Effector memory CD4-positive, alpha-beta T cell (primary cell): ENCODE data around the gene LANCL1.

ENCODE experiments used
- DNase-seq, 3 donors: peaks; one replicate each; pipeline ENCODE4 v3.0.0-alpha.2; 2020
- H3K27ac ChIP-seq: 2 replicates; pipeline ENCODE4 v1.7.0; 2013; ENCODE audit warnings: mild to moderate bottlenecking, low read length, moderate library complexity; ENCODE audit not compliant: insufficient read depth, poor library complexity, severe bottlenecking
- H3K27me3 ChIP-seq: replicated peaks from 2 replicates; pipeline ENCODE4 v1.7.0; 2013; ENCODE audit warnings: mild to moderate bottlenecking, low read length; ENCODE audit not compliant: insufficient read depth, control insufficient read depth, poor library complexity, severe bottlenecking
- H3K36me3 ChIP-seq: 2 replicates; pipeline ENCODE4 v1.7.0; 2013; ENCODE audit warnings: mild to moderate bottlenecking, low read length, moderate library complexity; ENCODE audit not compliant: control insufficient read depth, insufficient read depth
- H3K4me1 ChIP-seq: 2 replicates; pipeline ENCODE4 v1.7.0; 2013; ENCODE audit warnings: low read length, mild to moderate bottlenecking; ENCODE audit not compliant: control insufficient read depth, insufficient read depth, poor library complexity, severe bottlenecking
- H3K4me3 ChIP-seq: 2 replicates; pipeline ENCODE4 v1.7.0; 2013; ENCODE audit warnings: low read length, low read depth, mild to moderate bottlenecking; ENCODE audit not compliant: insufficient read depth, poor library complexity, severe bottlenecking
- H3K9me3 ChIP-seq: 2 replicates; pipeline ENCODE4 v1.7.0; 2013; ENCODE audit warnings: mild to moderate bottlenecking, low read length, moderate library complexity; ENCODE audit not compliant: control insufficient read depth

Gene LANCL1

GRCh38 chr2:210421916-210422315, 54.6 kb downstream of the LANCL1 start:
- no peak overlapping the region for H3K27ac ChIP-seq
- H3K4me1 ChIP-seq: no peaks in the 10 kb centered on the region
- H3K36me3 ChIP-seq: no peaks in the 10 kb centered on the region
- no peak for DNase-seq
- no peak overlapping the region for H3K4me3 ChIP-seq
- H3K9me3 ChIP-seq: no peaks in the 10 kb centered on the region
- H3K27me3 ChIP-seq: no peaks in the 10 kb centered on the region

DNA sequence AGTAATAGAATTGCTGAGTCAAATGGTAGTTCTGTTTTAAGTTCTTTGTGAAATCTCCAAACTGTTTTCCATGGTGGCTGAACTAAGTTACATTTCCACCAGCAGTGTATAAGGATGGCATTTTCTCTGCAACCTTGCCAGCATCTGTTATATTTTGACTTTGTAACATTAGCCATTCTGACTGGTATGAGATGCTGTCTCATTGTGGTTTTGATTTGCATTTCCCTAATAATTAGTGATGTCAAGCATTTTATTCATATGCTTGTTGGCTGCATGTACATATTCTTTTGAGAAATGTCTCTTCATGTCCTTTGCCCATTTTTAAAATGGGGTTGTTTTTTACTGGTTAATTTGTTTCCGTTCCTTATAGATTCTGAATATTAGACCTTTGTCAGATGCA, 63.9 kb downstream of the LANCL1 start:
- no peaks in the 10 kb centered on the region for H3K9me3 ChIP-seq
- no peaks in the 10 kb centered on the region for H3K4me1 ChIP-seq
- no peak for DNase-seq
- H3K36me3 ChIP-seq: no peaks in the 10 kb centered on the region
- H3K27ac ChIP-seq: no peak overlapping the region
- no peak overlapping the region for H3K4me3 ChIP-seq
- no peaks in the 10 kb centered on the region for H3K27me3 ChIP-seq

- Histone ChIP-seq H3K27me3 (no peaks in the 10 kb centered on the region), H3K9me3 (no peaks in the 10 kb centered on the region), H3K4me3 (no peak overlapping the region), H3K27ac (no peak overlapping the region), H3K4me1 (no peaks in the 10 kb centered on the region), H3K36me3 (no peaks in the 10 kb centered on the region)
- no peak for DNase-seq
Observed at GRCh38 chr2:210410542-210410941, 66.0 kb downstream of the LANCL1 start.

GRCh38 chr2:210399440-210400041, 77.0 kb downstream of the LANCL1 start:
- Histone ChIP-seq H3K9me3 (no peaks in the 10 kb centered on the region), H3K36me3 (no peaks in the 10 kb centered on the region), H3K27me3 (no peaks in the 10 kb centered on the region), H3K27ac (no peak overlapping the region), H3K4me3 (no peak overlapping the region), H3K4me1 (no peaks in the 10 kb centered on the region)
- DNase-seq: no peak

DNA sequence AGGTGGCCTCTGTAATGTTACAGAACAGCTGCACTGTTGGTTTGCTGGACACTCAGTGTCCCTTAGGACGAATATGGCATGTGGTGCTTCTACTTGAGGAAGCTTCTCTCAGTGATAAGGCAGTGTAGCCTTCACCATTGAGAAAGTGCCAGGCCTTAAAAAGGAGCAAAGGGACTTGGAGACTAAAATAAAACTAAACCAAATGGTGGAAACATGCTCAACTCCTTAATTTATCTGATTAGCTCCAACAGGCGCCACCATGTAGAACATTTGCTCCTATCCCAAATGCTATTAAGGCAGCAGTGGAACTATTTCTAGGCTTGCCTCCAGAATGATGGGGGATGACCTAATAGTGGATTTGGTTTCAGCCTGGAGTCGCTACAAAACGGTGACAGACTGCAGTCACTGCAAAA, 84.1 kb downstream of the LANCL1 start:
- Histone ChIP-seq H3K27me3 (no peaks in the 10 kb centered on the region), H3K36me3 (no peaks in the 10 kb centered on the region), H3K9me3 (no peaks in the 10 kb centered on the region), H3K4me1 (no peaks in the 10 kb centered on the region), H3K4me3 (no peak overlapping the region), H3K27ac (no peak overlapping the region)
- DNase-seq: no peak

DNA sequence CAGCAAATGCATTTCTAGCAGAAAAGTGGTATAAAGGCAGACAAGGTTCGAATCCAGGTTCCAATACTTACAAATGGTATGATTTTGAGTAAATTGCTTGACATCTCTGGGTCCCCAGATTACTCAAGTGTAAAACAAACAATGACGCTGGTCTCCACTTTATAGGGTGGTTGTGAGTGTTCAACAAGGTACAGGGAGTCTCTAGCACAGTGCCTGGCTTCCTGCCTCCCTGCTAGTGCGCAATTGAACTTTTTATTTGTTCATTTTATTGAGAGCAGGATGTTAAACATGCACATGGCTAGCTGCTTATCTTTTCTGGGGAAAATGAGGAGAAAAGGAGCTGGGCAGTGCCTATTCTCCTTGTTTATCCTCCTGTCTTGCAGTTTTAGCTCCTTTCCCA, 86.7 kb downstream of the LANCL1 start:
- Histone ChIP-seq H3K4me1 (no peaks in the 10 kb centered on the region), H3K36me3 (no peaks in the 10 kb centered on the region), H3K9me3 (no peaks in the 10 kb centered on the region), H3K27ac (no peak overlapping the region), H3K27me3 (no peaks in the 10 kb centered on the region), H3K4me3 (no peak overlapping the region)
- DNase-seq: no peak

DNA sequence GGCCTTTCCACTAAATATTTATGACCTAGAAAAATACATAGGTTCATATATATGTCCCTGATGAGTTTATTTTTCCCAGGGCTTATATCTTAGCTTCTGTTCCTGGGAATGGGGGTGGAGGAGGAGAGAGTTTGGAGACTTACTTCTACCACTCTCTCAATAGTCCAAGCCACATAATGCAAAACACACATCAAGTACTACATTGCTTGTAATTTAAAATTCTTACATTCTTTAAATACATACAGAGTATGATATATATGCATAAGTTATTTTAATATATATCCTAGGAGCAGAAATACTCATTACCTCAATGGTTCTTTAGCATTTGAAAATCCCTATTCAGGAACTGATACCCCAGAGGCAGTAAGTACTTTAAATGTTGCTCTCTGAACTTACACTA, 88.4 kb downstream of the LANCL1 start:
- no peak overlapping the region for H3K27ac ChIP-seq
- H3K36me3 ChIP-seq: no peaks in the 10 kb centered on the region
- H3K9me3 ChIP-seq: no peaks in the 10 kb centered on the region
- H3K4me3 ChIP-seq: no peak overlapping the region
- H3K4me1 ChIP-seq: no peaks in the 10 kb centered on the region
- no peak for DNase-seq
- no peaks in the 10 kb centered on the region for H3K27me3 ChIP-seq

DNA sequence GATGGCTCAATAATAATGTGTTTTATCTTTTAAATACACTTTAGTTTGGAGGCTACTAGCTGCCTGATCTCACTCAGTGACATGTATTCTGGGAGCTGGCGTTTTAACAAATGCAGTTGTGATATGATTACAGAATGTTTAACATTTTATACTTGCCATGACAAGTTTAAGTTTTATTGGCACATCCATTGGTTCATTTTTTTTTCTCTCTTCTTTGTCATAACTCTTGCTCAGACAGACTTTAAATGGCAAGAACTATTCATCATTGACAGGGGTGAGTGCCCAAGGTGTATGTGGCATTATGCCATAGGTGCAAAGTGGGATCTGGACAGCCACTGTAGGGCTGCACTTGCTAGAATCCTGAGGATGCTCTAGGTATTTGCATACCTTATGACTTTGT, 89.5 kb downstream of the LANCL1 start:
- H3K27me3 ChIP-seq: no peaks in the 10 kb centered on the region
- H3K36me3 ChIP-seq: no peaks in the 10 kb centered on the region
- no peak for DNase-seq
- no peaks in the 10 kb centered on the region for H3K9me3 ChIP-seq
- H3K4me3 ChIP-seq: no peak overlapping the region
- H3K27ac ChIP-seq: no peak overlapping the region
- H3K4me1 ChIP-seq: no peaks in the 10 kb centered on the region
